ENCODE measurements around the gene ARHGAP19. TPM values are rescaled to one million over a fixed set of nuclear protein-coding genes. Genes with fewer than 3 reads are reported as not detected.

Gene ARHGAP19
- total and polyA plus RNA-seq, 2 donors from 2014 or later: 5.3 to 10.6 TPM

- Histone ChIP-seq H3K9me3 (ENCODE audit: control insufficient read depth in 2 of 3, insufficient read depth in 1 of 3, low read length in 3 of 3) (no peaks in the 10 kb centered on the region), H3K27ac (ENCODE audit: low read depth in 2 of 2, low read length in 2 of 2) (no peak overlapping the region), H3K36me3 (ENCODE audit: control insufficient read depth in 2 of 3, insufficient read depth in 3 of 3, low read length in 3 of 3) (peaks cover 0 to 2% (median 0%) of the 10 kb centered on the region in 3 donors), H3K4me3 (ENCODE audit: low read length in 3 of 3) (no peak overlapping the region), H3K4me1 (ENCODE audit: control insufficient read depth in 2 of 3, insufficient read depth in 2 of 3, low read depth in 1 of 3, low read length in 3 of 3) (no peaks in the 10 kb centered on the region), H3K9ac (ENCODE audit: low read length in 3 of 3) (no peak overlapping the region), H3K27me3 (ENCODE audit: control insufficient read depth, insufficient read depth, low read length) (no peaks in the 10 kb centered on the region)
- DNase-seq: no peak
- no peak for TF ChIP-seq CTCF (IDR thresholded peaks at IDR 0.05; ENCODE audit: borderline replicate concordance, extremely low read depth, insufficient read depth)
- no peak for FAIRE-seq
- intact Hi-C loops (cut with DNase I): no loop called here
These were observed 31.3 kb downstream of the ARHGAP19 start for GRCh38 chr10:97261183-97261582.

GRCh38 chr10:97259119-97259518, 33.3 kb downstream of the ARHGAP19 start:
- FAIRE-seq (no peak), DNase-seq (no peak)
- no peaks in the 10 kb centered on the region for H3K27me3 ChIP-seq (ENCODE audit: control insufficient read depth, insufficient read depth, low read length)
- no peaks in the 10 kb centered on the region for H3K4me1 ChIP-seq (ENCODE audit: control insufficient read depth in 2 of 3, insufficient read depth in 2 of 3, low read depth in 1 of 3, low read length in 3 of 3)
- intact Hi-C loops (cut with DNase I): no loop called here
- TF ChIP-seq CTCF (IDR thresholded peaks at IDR 0.05; ENCODE audit: borderline replicate concordance, extremely low read depth, insufficient read depth): no peak
- no peak overlapping the region for H3K27ac ChIP-seq (ENCODE audit: low read depth in 2 of 2, low read length in 2 of 2)
- H3K4me3 ChIP-seq (ENCODE audit: low read length in 3 of 3): no peak overlapping the region
- no peak overlapping the region for H3K9ac ChIP-seq (ENCODE audit: low read length in 3 of 3)
- peaks cover 0 to 5% (median 0%) of the 10 kb centered on the region in 3 donors for H3K36me3 ChIP-seq (ENCODE audit: control insufficient read depth in 2 of 3, insufficient read depth in 3 of 3, low read length in 3 of 3)
- H3K9me3 ChIP-seq (ENCODE audit: control insufficient read depth in 2 of 3, insufficient read depth in 1 of 3, low read length in 3 of 3): no peaks in the 10 kb centered on the region

- DNase-seq: no peak
- Histone ChIP-seq H3K4me1 (ENCODE audit: control insufficient read depth in 2 of 3, insufficient read depth in 2 of 3, low read depth in 1 of 3, low read length in 3 of 3) (no peaks in the 10 kb centered on the region), H3K27ac (ENCODE audit: low read depth in 2 of 2, low read length in 2 of 2) (no peak overlapping the region), H3K9me3 (ENCODE audit: control insufficient read depth in 2 of 3, insufficient read depth in 1 of 3, low read length in 3 of 3) (no peaks in the 10 kb centered on the region), H3K4me3 (ENCODE audit: low read length in 3 of 3) (no peak overlapping the region), H3K27me3 (ENCODE audit: control insufficient read depth, insufficient read depth, low read length) (no peaks in the 10 kb centered on the region), H3K9ac (ENCODE audit: low read length in 3 of 3) (no peak overlapping the region), H3K36me3 (ENCODE audit: control insufficient read depth in 2 of 3, insufficient read depth in 3 of 3, low read length in 3 of 3) (peaks cover 0 to 7% (median 0%) of the 10 kb centered on the region in 3 donors)
- intact Hi-C loops (cut with DNase I): no loop called here
- no peak for FAIRE-seq
- TF ChIP-seq CTCF (IDR thresholded peaks at IDR 0.05; ENCODE audit: borderline replicate concordance, extremely low read depth, insufficient read depth): no peak
These were observed 36.1 kb downstream of the ARHGAP19 start for GRCh38 chr10:97256356-97256755.
